GM12878 (cell line): Measurements from ENCODE around the gene PPM1E.

Source experiments
- ATF3 ChIP-seq: IDR thresholded peaks from 2 replicates; pipeline ENCODE4 v1.6.1; 2011; ENCODE audit warnings: low read depth, mild to moderate bottlenecking, low read length, moderate library complexity, borderline replicate concordance; ENCODE audit errors: extremely low read depth
- CTCF ChIP-seq, 3 experiments: IDR thresholded peaks in 2 of 3; conservative IDR thresholded peaks in 1 of 3; 2 replicates each; pipeline ENCODE4 v1.5.1; 2011; ENCODE audit warnings: low read depth in 3 of 3, low read length in 3 of 3, mild to moderate bottlenecking in 3 of 3, control low read depth in 2 of 3, moderate library complexity in 2 of 3, inconsistent platforms in 1 of 3, mixed read lengths in 1 of 3; ENCODE audit not compliant: control insufficient read depth in 2 of 3, insufficient read depth in 1 of 3; ENCODE audit errors: extremely low read depth in 1 of 3
- EZH2 ChIP-seq: IDR thresholded peaks from 2 replicates; pipeline ENCODE4 v1.6.1; 2012; ENCODE audit warnings: low read depth, mild to moderate bottlenecking, control low read depth, inconsistent platforms, low read length, borderline replicate concordance; ENCODE audit not compliant: control insufficient read depth
- MAX ChIP-seq: IDR thresholded peaks from 2 replicates; pipeline ENCODE4 v1.6.1; 2012; ENCODE audit warnings: low read depth, low read length, improper control_type of control experiment
- SP1 ChIP-seq: IDR thresholded peaks from one replicate; pipeline ENCODE4 v1.6.1; 2011; ENCODE audit warnings: low read depth, low read length
- ZBTB33 ChIP-seq: fragments of 450-650 bp; IDR thresholded peaks from 2 replicates; pipeline ENCODE4 v1.6.1; 2017; ENCODE audit warnings: mild to moderate bottlenecking

- no peak for TF ChIP-seq EZH2
- TF ChIP-seq SP1, result no peak
- TF ChIP-seq ZBTB33, result no peak
- no peak for TF ChIP-seq ATF3
- no peak for TF ChIP-seq CTCF (IDR thresholded peaks at IDR 0.05 in 2 of 3, conservative IDR thresholded peaks at IDR 0.05 in 1 of 3; ENCODE audit: control insufficient read depth in 2 of 3, extremely low read depth in 1 of 3, insufficient read depth in 1 of 3, low read depth in 3 of 3, low read length in 3 of 3)
- no peak for TF ChIP-seq MAX
These were observed 27.7 kb downstream of the PPM1E start for GRCh38 chr17:58783380-58783779.
